Heart right ventricle (tissue), 16 donors: Measurements from ENCODE around the gene SPTLC3. TPM values are rescaled to one million over a fixed set of nuclear protein-coding genes. Genes with fewer than 3 reads are reported as not detected.

ENCODE experiments used
- ATAC-seq, 8 donors: fragments of 200-7000 bp; cut with Tn5 transposase; one replicate each; pipeline ENCODE4 v1.9.1; 2020; ENCODE audit warnings: mild to moderate bottlenecking in 8 of 8, moderate library complexity in 8 of 8, moderate number of reproducible peaks in 1 of 8
- DNase-seq, 2 donors: peaks; one replicate each; pipeline ENCODE4 v3.0.0-alpha.2; 2020
- H3K27ac ChIP-seq, 10 donors: fragments of 200-600 bp; sonication (generic) in 2 of 10; one replicate each; pipeline versions ENCODE4 v1.5.0 to v1.8.0; 2020 to 2022; ENCODE audit warnings: mild to moderate bottlenecking in 3 of 10
- H3K27me3 ChIP-seq, 7 donors: fragments of 200-600 bp; one replicate each; pipeline ENCODE4 v1.8.0; 2021 to 2022; ENCODE audit warnings: mild to moderate bottlenecking in 2 of 7
- H3K36me3 ChIP-seq, 9 donors: fragments of 200-600 bp; sonication (generic) in 1 of 9; one replicate each; pipeline versions ENCODE4 v1.5.0 to v1.8.0; 2020 to 2022; ENCODE audit warnings: mild to moderate bottlenecking in 2 of 9
- H3K4me1 ChIP-seq, 9 donors: fragments of 200-600 bp; sonication (generic) in 1 of 9; one replicate each; pipeline versions ENCODE4 v1.5.0 to v1.8.0; 2020 to 2022; ENCODE audit warnings: mild to moderate bottlenecking in 4 of 9
- H3K4me3 ChIP-seq, 10 donors: fragments of 200-600 bp; sonication (generic) in 2 of 10; one replicate each; pipeline versions ENCODE4 v1.5.0 to v1.8.0; 2020 to 2022; ENCODE audit warnings: mild to moderate bottlenecking in 7 of 10, moderate library complexity in 2 of 10
- H3K9me3 ChIP-seq, 11 donors: fragments of 200-600 bp in 10 of 11; sonication (generic) in 2 of 11; one replicate each; pipeline versions ENCODE4 v1.5.0 to v1.8.0; 2013 to 2022; ENCODE audit warnings: mild to moderate bottlenecking in 2 of 11, control low read depth in 1 of 11, moderate library complexity in 1 of 11
- CTCF ChIP-seq, 9 donors: fragments of 200-600 bp; sonication (generic) in 2 of 9; IDR thresholded peaks; one replicate each; pipeline versions ENCODE4 v1.5.0 to v1.8.0; 2021 to 2022; ENCODE audit warnings: antibody characterized with exemption in 9 of 9, mild to moderate bottlenecking in 5 of 9, moderate library complexity in 1 of 9
- WGBS, 2 donors: extraction: QIAGEN DNeasy Blood & Tissue Kit; methylation state at CpG; one replicate each; pipeline ENCODE4 v1.1.7; 2013; ENCODE audit warnings: inconsistent platforms in 1 of 2; 5-methylcytosine and 5-hydroxymethylcytosine counted together
- intact Hi-C, 10 donors: fragments of 100-400 bp; cut with DNase I; formaldehyde crosslinking; loops; one replicate each; pipeline versions ENCODE4 v1.11.1 to v1.14.2; 2022
- polyA plus RNA-seq, 2 donors: library from polyadenylated mRNA; stranded (reverse); fragments of 200-250 nt; gene quantifications; one replicate each; pipeline ENCODE4 v1.2.3, GENCODE V29; 2013
- total RNA-seq, 10 donors: library from RNA; stranded (reverse); fragmentation: NEBNext Ultra II Directional in 3 of 10; extraction: Animal tissue kit (Norgen Biotek cat#: 25700) in 3 of 10; gene quantifications; one replicate each; pipeline versions ENCODE4 v1.2.1 to v1.2.4, GENCODE V29; 2021 to 2023
- donor health status: Arrhythmogenic right ventricular cardiomyopathy.
- donor health status: ischemic (EF 13 %, LVEDD 7.1; RV severe dilation, severe dysfunction).
- donor health status: healthy with polysubstance abuse.
- donor health status: DM: no; HTN: yes; CAD: no.
- donor health status: DM: no; HTN: no; CAD: no.
- donor health status: ischemic (EF 25% LVEDD 6.9; RV normal size, moderate dysfunction).
- donor health status: ischemic (EF 25% LVEDD 5.7; RV mildly dilated, moderate dysfunction).
- donor health status: healthy.
- donor health status: DM: yes; HTN: yes; CAD: no.
- donor health status: Ischemic cardiomyopathy.
- donor health status: ischemic (EF 35%, LVEDD 5.7; RV mildly dilated, moderate dysfunction).
- donor health status: nonischemic (EF 11% LVEDD 7.7; RV severe dilation, severe dysfunction).
- donor health status: DM: yes; HTN: yes; CAD: no.
- donor health status: PGD.
- donor health status: ischemic (EF 29% LVEDD 5.4; RV normal size, mild dysfunction).
- donor health status: nonischemic (EF 23%, LVEDD 6.1; RV moderate dilation, normal function).

SPTLC3 gene
- total and polyA plus RNA-seq, 12 donors, result 0.45 to 8.4 (median 3.5) TPM

- DNase-seq (no peak), ATAC-seq (no peak)
- 81 to 85% methylated on average over 2 of the region's 2 CpGs for WGBS, 2 donors
- Histone ChIP-seq H3K27me3 (no peaks in the 10 kb centered on the region), H3K36me3 (no peaks in the 10 kb centered on the region), H3K27ac (no peak overlapping the region), H3K4me1 (no peaks in the 10 kb centered on the region), H3K4me3 (no peak overlapping the region), H3K9me3 (no peaks in the 10 kb centered on the region)
- no peak for TF ChIP-seq CTCF (IDR thresholded peaks at IDR 0.05)
- intact Hi-C loops, result no loop called here
Observed at GRCh38 chr20:12982098-12982497, 26.7 kb upstream of the SPTLC3 start.

GRCh38 chr20:12984069-12984765 lies 24.6 kb upstream of the SPTLC3 start:
- H3K4me1 ChIP-seq, result no peaks in the 10 kb centered on the region
- DNase-seq (no peak), ATAC-seq (no peak)
- no peak for TF ChIP-seq CTCF (IDR thresholded peaks at IDR 0.05)
- no peaks in the 10 kb centered on the region for H3K9me3 ChIP-seq
- H3K27ac ChIP-seq, result no peak overlapping the region
- intact Hi-C loops, result no loop called here
- H3K36me3 ChIP-seq, result no peaks in the 10 kb centered on the region
- H3K4me3 ChIP-seq, result no peak overlapping the region
- H3K27me3 ChIP-seq, result peaks cover 0 to 8% (median 0%) of the 10 kb centered on the region in 7 donors
- 88 to 92% methylated on average over 2 of the region's 2 CpGs for WGBS, 2 donors

- no peaks in the 10 kb centered on the region for H3K9me3 ChIP-seq
- no peaks in the 10 kb centered on the region for H3K4me1 ChIP-seq
- H3K4me3 ChIP-seq, result no peak overlapping the region
- peaks cover 0 to 8% (median 0%) of the 10 kb centered on the region in 7 donors for H3K27me3 ChIP-seq
- intact Hi-C loops, result no loop called here
- 58 to 66% methylated on average over 2 of the region's 2 CpGs for WGBS, 2 donors
- DNase-seq, result no peak
- TF ChIP-seq CTCF (IDR thresholded peaks at IDR 0.05), result no peak
- no peak overlapping the region for H3K27ac ChIP-seq
- ATAC-seq, result no peak
- no peaks in the 10 kb centered on the region for H3K36me3 ChIP-seq
Observed at GRCh38 chr20:12984863-12985262, 23.9 kb upstream of the SPTLC3 start.

GRCh38 chr20:12987261-12987660 lies 21.5 kb upstream of the SPTLC3 start:
- H3K4me3 ChIP-seq, result no peak overlapping the region
- H3K27ac ChIP-seq, result no peak overlapping the region
- TF ChIP-seq CTCF (IDR thresholded peaks at IDR 0.05), result no peak
- no peaks in the 10 kb centered on the region for H3K9me3 ChIP-seq
- ATAC-seq (no peak), DNase-seq (no peak)
- no peaks in the 10 kb centered on the region for H3K4me1 ChIP-seq
- WGBS, 2 donors, result 73 to 74% methylated on average over 3 of the region's 3 CpGs
- intact Hi-C loops, result no loop called here
- H3K36me3 ChIP-seq, result no peaks in the 10 kb centered on the region
- peaks cover 0 to 8% (median 0%) of the 10 kb centered on the region in 7 donors for H3K27me3 ChIP-seq
